ACHN (cell line): Measurements from ENCODE around the gene VPS13C.

Source experiments
- DNase-seq: peaks from one replicate; pipeline ENCODE4 v3.0.0-alpha.2; 2015
- in situ Hi-C: cut with HindIII; loops from 2 replicates; pipeline ENCODE4 v1.10.0; 2017; ENCODE audit warnings: low sequenced_read_pairs, low pct_ligation_motif_present, low pct_unique_long_range_greater_than_20kb

The VPS13C gene

DNA sequence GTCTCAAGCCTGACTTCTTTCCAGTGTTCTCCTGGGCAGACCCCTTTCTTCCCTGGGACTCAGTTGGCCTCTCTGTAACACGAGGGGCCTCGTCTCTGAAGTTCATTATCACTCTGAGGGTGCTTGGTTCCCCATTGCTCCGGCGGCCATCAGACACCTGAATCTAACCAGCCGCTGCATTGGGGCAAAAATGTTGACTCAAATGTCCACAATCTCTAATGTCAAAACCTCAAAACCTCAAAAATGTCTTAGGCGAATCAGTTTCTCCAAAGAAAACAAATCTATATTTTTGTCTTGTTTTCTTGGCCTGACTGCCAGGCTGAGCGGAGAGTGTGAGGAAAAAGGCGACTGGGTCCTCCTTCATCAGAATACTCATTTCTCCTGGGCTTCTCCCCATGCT, 220.7 kb downstream of the VPS13C start:
- in situ Hi-C loops, result no loop called here

DNA sequence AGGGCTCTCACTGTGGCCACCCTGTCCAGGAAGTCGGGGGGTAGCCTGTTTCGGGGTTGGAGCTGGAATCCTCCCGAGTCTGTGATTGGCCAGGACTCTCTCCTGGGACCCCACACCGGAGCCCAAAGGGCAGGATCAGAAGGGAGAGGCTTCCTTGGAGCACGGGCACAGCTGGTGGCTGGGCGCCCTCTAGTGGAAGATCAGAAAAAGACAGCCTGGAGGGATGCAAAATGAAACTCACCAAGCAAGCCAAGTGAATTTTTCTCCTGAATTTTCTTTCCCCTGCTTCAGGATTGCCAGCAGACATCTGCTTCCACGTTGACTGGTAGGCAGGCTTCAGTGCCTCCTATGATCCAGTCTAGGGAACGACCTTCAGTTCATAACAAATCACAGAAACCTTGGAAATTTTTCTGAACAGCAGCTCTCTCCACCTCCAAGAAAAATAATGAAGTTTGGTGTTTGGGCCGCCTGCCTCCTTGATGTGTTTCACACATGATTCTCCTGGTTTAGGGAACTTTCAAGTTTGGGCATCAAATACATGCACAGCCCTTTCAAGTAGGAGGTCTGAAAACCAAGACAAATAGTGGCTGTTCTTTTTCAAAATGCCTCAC, 224.6 kb downstream of the VPS13C start:
- peak; percentile 45 for DNase-seq
- in situ Hi-C loops, result no loop called here

More for the DNA sequence above, 220.7 kb downstream of the VPS13C start:
- no peak for DNase-seq

DNA sequence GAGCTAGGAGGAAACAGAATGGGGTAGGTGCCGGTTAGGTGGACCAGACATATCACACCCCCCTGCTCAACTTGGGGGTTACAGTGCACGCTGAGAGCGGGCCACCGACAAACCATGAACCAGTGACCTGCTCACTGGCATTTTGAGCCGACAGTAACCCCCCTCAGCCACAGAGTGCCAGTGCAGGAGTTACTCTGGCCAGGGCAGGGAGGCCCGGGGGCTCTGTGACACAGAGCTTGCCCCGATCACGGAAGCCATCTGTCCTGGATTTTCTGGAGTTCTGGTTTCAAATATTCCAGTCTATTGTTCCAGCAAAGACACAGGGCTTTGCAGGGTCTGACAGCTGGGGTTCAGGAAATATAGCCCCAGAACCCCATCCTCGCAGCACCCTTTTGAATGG, 225.2 kb downstream of the VPS13C start:
- in situ Hi-C loops, result no loop called here
- DNase-seq, result no peak

DNA sequence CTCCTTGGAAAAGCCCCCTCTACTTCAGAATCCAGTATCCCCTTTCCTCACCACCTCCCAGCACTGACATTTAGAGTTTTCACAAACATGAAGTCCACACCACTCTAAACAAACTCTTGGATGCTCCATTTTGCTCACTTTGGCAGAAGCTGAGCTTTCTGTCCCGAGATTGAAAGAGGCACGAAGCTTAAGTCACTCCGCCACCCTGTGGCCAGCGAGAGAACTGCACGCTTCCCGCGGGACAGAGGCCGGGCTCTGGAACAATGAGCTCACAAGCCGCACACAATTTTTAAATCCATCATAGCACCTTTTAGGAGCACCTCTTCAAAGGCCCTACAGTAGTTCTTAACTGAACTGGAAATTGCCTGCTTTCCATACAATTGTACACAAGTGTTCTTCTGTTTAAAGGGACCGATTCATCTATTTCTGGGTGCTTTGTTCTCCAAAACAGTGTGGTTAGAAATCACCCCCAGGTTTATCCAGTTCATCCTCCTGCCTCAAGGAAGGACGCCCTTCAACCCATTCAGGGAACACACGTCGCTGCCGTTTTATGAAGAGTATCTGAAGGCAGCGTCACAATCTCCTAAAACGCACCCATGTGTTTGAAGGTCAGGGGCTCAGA, 226.1 kb downstream of the VPS13C start:
- in situ Hi-C loops, result no loop called here
- DNase-seq, result peak; percentile 63

DNA sequence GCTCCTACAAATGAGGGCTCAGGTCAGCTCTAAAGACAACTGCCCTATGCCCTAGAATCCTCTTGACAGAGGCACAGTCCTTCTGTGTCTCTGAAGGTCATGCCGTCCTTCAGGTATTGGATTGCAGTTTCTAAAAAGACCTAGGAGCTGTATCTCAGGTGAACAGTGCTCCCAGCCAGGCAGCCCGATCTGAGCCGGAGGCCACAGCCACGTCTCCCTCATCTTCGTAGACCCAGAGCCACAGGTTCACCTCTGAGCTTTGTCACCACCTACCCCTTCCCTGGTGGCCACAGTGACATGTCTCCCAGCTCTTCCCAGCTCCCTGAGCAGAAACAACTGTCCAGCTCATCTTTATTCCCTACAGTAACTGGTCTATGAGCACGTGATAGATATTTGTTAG, 228.0 kb downstream of the VPS13C start:
- DNase-seq, result no peak
- in situ Hi-C loops, result no loop called here

DNA sequence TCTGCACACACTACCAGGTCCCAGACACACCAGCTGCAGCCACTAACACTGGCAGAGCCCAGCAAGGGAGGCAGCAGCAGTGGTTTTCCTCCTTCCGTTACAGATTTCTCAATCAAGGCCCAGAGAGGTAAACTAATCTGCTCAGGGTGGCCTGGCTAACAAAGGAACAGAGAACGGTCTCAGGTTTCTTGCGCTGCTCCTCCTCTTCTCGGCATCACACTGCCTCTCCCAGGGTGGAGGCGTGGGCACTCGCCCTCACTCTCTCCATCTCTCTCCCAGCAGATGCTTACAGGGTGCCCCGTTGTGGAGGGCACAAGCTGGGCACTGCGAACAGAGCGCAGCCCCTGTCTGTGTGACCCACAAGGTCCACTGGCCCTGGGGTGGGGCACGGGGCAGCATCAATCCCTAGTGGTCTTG, 228.7 kb downstream of the VPS13C start:
- no peak for DNase-seq
- in situ Hi-C loops, result no loop called here

DNA sequence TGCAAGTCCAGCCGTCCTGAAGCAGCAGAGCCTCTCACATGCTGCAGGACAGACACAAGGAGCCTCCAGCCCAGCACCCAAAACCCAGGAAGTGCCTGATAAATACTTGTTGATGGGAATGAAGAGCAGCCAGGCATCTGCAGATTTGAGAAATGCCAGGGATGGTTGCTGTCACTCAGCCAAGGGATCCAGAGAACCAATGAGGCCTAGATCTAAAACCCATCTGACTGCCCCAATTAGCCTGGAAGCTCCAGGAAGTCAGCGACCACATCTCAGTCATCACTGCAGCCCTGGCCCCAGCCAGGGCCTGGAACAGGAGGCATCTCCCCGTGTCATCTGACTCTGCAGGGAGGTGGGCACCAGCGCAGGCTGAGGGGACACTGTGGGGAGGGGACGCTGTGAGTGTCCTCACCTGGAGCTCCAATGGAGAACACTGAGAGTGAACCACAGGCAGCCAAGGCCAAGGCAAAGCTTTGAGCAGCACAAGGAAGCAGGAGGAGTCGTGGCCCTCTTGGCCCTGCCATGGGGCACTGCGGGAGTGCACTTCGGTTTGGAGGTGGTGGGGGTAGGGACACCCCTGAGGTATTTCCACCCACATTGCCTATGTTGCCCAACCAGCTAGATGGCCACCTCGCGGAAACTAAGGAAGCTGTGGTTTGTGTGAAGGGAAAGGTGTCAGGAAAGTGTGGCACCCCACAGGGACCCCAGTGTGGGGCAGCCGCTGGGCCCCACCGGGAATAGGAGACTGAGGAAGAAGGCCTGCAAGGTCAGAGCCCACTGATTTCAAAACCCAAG, 229.5 kb downstream of the VPS13C start:
- in situ Hi-C loops, result no loop called here
- DNase-seq, result no peak

DNA sequence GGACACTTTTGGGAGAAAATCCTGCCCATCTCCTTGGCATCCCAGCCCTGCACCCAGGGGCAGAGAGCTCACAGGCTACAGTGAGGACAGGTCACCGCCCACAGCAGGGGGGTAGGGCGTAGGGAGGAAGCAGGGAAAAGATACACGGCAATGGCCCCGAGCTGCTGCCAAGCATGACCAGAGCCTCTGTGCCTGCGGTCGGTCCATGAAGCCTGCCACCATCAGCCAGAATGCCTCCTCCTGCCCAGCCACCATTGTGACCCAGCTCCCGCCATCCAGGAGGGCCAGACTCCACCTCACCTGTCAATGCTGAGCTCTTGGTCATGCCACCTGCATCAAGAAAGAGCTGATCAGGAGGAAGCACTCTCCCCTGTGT, 230.7 kb downstream of the VPS13C start:
- in situ Hi-C loops, result no loop called here
- DNase-seq, result no peak

DNA sequence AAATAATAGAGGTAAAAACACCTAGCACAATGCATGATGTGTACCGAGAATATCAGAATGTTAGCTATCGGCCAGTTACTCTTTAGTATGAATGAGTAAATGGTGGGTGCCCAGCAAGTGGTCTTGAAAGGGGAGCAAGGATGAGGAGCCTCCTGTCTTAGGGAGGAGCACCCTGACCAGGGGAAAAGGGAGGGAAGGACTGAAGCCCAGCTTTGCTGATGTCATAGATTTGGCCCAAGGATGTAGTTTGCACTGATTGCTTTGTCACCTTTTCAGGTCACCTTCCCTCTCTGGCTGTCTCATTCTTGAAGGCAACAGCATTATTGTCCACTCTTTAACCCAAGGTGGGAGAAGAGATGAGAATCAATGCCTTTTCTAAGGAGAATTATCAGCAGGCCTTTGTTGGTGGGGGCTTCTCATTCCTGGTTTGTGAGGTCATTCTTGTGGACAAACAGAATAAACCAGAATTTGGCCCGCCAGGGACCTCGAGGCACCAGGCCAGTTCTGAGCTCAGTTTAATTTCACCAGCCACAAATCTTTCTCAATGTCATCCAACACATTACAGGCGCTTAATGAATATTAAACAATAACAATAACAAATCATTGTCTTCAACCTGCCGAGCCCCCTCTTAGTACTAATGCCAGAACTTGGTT, 231.3 kb downstream of the VPS13C start:
- no peak for DNase-seq
- in situ Hi-C loops, result no loop called here

DNA sequence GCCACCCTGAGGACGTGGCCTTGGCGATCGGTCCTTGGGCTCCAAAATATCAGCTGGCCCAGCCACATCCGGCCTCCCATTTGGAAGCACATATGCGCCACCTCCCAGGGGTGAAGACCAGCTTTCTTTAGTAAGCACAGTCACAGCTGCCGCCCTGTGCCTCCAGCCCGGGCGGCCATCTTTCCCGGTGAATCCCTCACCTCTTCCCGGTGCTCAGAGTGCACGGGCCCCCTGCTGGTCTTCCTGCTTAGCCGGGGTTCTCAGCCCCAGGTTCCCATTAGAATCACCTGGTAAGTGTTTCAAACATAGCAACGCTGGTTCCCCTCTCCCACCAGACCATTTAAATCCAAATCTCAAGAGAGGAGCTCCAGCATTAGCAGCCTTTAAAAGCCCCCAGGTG, 232.2 kb downstream of the VPS13C start:
- DNase-seq, result no peak
- in situ Hi-C loops, result no loop called here

DNA sequence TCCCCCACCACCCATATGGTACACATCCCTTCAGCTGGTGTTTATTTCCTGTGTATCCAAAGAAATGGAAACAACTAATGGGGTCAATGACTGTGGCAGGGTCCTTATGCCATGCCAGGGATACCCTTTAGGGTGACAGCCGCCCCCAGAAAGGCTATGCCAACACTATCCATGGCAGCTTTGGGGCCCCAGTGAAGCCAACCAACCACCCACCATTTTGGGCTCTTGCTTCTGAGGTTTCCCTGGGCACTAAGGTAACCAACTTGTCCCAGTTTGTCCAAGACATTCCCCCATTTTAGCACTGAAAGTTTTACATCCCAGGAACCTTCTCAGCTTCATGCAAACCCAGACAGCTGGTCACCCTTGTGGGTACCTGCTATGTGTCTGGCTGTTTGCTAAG, 233.1 kb downstream of the VPS13C start:
- DNase-seq, result no peak
- in situ Hi-C loops, result no loop called here

DNA sequence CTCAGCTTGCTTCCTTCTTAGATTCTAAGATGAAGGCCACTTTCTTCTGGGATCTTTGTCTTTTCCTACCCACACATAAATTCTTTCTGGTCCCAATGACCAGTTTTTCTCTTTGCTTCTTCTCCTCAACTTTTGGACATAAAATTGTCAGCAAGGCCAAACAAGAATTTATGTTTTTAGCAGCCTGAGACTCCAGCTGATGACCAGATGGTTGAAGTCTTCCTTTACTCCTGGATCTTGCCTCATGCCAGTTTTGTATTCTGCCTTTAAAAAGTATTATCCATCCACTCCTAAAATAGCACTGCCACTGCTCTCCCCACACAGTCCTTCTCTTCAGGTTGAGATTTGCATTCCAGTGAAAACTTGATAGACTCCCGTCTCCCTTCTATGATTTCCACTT, 236.0 kb downstream of the VPS13C start:
- in situ Hi-C loops, result no loop called here
- no peak for DNase-seq

DNA sequence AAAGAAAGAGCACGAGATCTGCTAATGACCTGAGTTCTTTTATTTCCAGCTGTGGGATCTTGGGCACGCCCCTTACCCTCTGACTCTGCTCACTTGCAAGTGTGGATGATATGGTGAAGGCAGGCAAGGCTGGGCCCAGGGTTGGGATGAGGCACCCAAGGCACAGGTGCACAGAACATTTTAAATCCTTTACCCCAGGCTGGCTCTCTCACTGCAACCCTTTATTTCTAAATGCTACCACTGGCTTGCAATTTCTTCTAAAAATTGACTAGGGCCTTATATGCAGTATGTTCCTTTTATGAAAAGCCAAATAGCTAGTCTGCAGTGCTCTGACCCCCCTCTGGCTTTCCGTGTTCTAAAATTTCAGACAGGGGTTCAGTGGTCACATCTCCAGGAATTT, 237.7 kb downstream of the VPS13C start:
- DNase-seq, result no peak
- in situ Hi-C loops, result no loop called here

DNA sequence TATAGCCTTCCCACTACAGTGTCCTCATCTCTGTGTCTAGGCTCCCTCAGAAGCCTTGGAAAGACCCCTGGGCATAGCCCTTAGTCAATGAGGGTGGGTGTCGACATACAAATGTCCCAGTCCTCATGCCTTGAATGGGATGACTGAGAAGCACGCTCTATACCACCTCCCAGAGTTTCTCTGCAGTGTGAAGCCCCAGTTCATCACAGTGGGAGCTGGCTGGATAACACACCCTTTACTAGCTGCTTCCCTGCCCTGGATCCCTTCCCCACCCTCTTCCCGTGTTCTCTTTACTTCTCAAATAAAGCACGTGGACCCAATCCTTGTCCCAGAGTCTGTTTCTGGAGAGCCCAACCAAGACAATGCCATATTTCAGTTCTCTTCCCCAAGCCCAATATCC, 239.3 kb downstream of the VPS13C start:
- no peak for DNase-seq
- in situ Hi-C loops, result no loop called here

DNA sequence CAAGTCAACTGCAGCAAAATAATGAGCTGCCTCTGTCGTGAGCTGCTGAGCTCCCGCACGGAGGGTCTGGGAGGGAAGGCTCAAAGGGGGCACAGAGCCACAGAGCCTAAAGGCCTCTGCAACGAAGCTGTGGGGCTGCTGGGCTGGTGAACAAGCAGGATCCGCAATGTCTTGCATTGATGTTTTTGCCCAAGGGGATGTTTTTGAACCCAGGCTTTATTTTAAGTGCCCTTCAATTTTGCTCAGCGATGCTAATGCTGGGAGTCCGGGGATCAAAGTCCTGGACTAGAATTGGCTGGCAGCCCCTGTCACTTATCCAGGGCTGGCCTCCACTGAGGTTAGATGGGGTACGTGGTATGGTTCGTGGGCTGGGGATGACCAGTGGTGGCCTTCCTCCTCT, 240.0 kb downstream of the VPS13C start:
- in situ Hi-C loops, result no loop called here
- no peak for DNase-seq

DNA sequence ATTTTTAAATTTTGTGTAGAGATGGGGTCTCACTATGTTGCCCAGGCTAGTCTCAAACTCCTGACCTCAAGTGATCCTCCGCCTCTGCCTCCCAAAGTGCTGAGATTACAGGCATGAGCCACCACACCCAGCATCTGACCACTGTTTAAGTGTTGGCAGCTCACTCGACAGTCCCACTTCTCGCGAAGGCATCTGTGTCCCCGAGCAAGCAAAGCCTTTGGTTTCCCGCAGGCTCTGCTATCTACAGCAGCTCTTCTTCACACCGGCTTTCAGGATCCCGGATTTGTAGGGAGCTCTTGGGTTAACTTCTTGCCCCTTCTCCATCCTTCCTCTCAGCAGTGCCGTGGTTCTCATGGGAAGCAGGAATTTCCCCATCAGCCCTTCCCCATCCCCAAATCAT, 240.9 kb downstream of the VPS13C start:
- in situ Hi-C loops, result no loop called here

DNA sequence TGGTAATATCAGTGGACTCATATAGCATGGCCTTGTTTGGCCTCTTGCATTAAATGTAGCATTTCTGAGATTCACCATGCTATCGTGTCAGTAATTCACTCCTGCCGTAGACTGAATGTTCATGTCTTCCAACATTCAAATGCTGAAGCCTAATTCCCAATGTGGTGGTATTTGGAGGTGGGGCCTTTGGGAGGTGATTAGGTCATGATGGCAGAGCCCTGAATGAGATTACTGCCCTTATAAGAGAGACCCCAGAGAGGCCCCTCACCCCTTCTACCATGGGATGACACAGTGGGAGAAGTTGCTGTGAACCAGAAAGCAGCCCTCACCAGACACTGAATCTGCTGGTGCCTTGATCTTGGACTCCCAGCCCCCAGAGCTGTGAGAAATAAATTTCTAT, 241.4 kb downstream of the VPS13C start:
- in situ Hi-C loops, result no loop called here
- DNase-seq, result no peak

More for the DNA sequence above, 240.9 kb downstream of the VPS13C start:
- DNase-seq, result no peak

DNA sequence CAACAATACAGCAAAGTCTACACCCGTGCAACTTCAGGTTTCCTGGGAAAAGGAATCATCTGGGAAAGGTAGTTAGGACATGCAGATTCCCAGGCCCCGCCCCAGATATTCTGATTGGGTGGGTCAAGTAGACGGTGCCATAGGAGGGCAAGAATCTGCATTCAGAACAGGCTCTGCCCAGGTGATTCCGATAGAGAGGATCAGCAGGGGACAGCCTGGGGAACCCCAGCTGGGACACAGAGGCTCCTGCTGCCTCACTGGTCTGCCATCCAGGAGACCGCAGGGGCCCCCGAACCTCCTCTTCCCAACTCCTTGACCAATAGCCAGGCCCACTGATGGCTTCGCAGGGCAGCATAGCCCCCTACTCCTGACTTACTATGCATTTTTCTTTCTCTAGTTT, 243.4 kb downstream of the VPS13C start:
- no peak for DNase-seq
- in situ Hi-C loops, result no loop called here

DNA sequence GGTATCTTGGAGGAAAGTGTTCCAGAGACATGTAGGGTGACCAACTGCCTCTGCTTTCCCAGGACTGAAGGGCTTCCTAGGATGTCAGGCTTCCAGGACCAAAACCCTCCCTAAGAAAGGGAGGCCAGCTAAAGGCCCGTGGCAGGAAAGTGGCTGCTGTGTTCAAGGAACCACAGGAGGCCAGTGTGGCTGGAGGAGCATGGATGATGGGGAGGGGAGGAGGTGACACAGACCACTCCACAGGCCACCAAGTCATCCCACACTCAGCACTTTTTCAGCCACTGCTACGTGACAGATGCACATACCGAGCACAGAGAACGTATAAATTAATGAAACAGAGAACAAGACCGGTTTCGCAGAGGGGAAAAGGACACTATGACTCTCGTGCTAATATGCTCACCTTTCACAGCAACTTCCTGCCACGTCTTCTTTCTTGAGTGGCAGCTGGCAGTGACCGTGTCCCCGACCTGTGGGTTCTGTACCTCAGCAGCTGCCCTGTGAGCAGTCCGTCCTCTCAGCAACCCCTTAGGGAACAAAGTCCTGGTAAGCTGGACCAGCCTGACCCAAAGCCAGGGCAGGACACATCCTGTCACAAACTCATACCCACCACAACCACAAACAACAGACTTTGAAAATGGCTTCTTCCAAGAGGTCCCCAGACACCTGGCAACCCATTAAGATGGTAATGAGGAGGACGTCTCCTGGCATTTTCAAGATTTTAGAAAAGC, 244.7 kb downstream of the VPS13C start:
- no peak for DNase-seq
- in situ Hi-C loops, result no loop called here
